KMS-11 (cell line): ENCODE measurements around the gene PMPCA.

ENCODE experiments used
- H2AFZ ChIP-seq: fragments of 200-600 bp; sonication (generic); 2 replicates; pipeline ENCODE4 v1.6.1; 2016; ENCODE audit warnings: antibody characterized with exemption, mixed run types, low read depth
- H3K27ac ChIP-seq: fragments of 200-600 bp; sonication (generic); 2 replicates; pipeline ENCODE4 v1.6.1; 2016; ENCODE audit warnings: mild to moderate bottlenecking, mixed run types
- H3K27me3 ChIP-seq: fragments of 200-600 bp; sonication (generic); 2 replicates; pipeline ENCODE4 v1.6.1; 2017; ENCODE audit warnings: mild to moderate bottlenecking, low read depth, mixed run types, moderate library complexity; ENCODE audit not compliant: insufficient read depth
- H3K36me3 ChIP-seq: fragments of 200-600 bp; sonication (generic); 2 replicates; pipeline ENCODE4 v1.6.1; 2017; ENCODE audit warnings: mild to moderate bottlenecking, mixed run types; ENCODE audit not compliant: insufficient read depth
- H3K4me1 ChIP-seq: fragments of 200-600 bp; sonication (generic); 2 replicates; pipeline ENCODE4 v1.6.1; 2016; ENCODE audit warnings: mild to moderate bottlenecking, low read depth, mixed run types; ENCODE audit not compliant: poor library complexity, severe bottlenecking
- H3K4me2 ChIP-seq: fragments of 200-600 bp; sonication (generic); 2 replicates; pipeline ENCODE4 v1.7.0; 2016; ENCODE audit warnings: mild to moderate bottlenecking, mixed run types
- H3K4me3 ChIP-seq: fragments of 200-600 bp; sonication (generic); IDR thresholded peaks from 2 replicates; pipeline ENCODE4 v1.6.1; 2017; ENCODE audit warnings: low read depth, low read length, mixed read lengths; ENCODE audit not compliant: insufficient read depth
- H3K79me2 ChIP-seq: fragments of 200-600 bp; sonication (generic); 2 replicates; pipeline ENCODE4 v1.6.1; 2016; ENCODE audit warnings: low read depth, mixed run types; ENCODE audit not compliant: insufficient read depth
- H3K9ac ChIP-seq: fragments of 200-600 bp; sonication (generic); 2 replicates; pipeline ENCODE4 v1.6.1; 2016; ENCODE audit warnings: mild to moderate bottlenecking, mixed run types
- H4K20me1 ChIP-seq: fragments of 200-600 bp; sonication (generic); 2 replicates; pipeline ENCODE4 v1.6.1; 2016; ENCODE audit warnings: mild to moderate bottlenecking, mixed run types; ENCODE audit not compliant: insufficient read depth
- CTCF ChIP-seq: fragments of 200-600 bp; sonication (generic); conservative IDR thresholded peaks from 2 replicates; pipeline ENCODE4 v1.6.1; 2017; ENCODE audit warnings: low read depth, mild to moderate bottlenecking, antibody characterized with exemption, low read length, moderate library complexity, mixed read lengths

PMPCA gene

GRCh38 chr9:136410500-136411287 lies at the start of gene PMPCA, which contains the start of gene ENTR1:
TSS of gene PMPCA (plus strand) at chr9:136410658. CDS start at chr9:136410669, 11 bp downstream.
TSS of gene ENTR1 (minus strand) at chr9:136410614. CDS start at chr9:136410397, 217 bp downstream.
- TF ChIP-seq CTCF: no peak

GRCh38 chr9:136361047-136361753 lies 49.3 kb upstream of the PMPCA start:
- no peaks in the 10 kb centered on the region for H4K20me1 ChIP-seq
- H3K4me2 ChIP-seq: no peak overlapping the region
- H3K4me3 ChIP-seq: no peak overlapping the region
- H3K79me2 ChIP-seq: no peaks in the 10 kb centered on the region
- H2AFZ ChIP-seq: no peak overlapping the region
- H3K9ac ChIP-seq: no peak overlapping the region
- no peaks in the 10 kb centered on the region for H3K36me3 ChIP-seq
- no peak for TF ChIP-seq CTCF
- H3K27me3 ChIP-seq: peaks cover 11% of the 10 kb centered on the region; the same call in 1 of the 2 replicates
- no peak overlapping the region for H3K27ac ChIP-seq
- H3K4me1 ChIP-seq: peaks cover 10% of the 10 kb centered on the region

More at GRCh38 chr9:136410500-136411287, at the start of gene PMPCA, which contains the start of gene ENTR1:
- H3K9ac ChIP-seq: peak within 1 kb of the TSS; percentile 93
- H3K79me2 ChIP-seq: peaks cover 52% of the 10 kb centered on the region
- peak within 1 kb of the TSS; percentile 40 for H2AFZ ChIP-seq
- H3K4me1 ChIP-seq: peaks cover 40% of the 10 kb centered on the region
- H3K4me3 ChIP-seq: no peak within 1 kb of the TSS
- H4K20me1 ChIP-seq: peaks cover 4% of the 10 kb centered on the region; the same call in 1 of the 2 replicates
- H3K27ac ChIP-seq: peak within 1 kb of the TSS; percentile 74
- no peaks in the 10 kb centered on the region; the same call in 1 of the 2 replicates for H3K36me3 ChIP-seq
- peak within 1 kb of the TSS; percentile 98 for H3K4me2 ChIP-seq
- H3K27me3 ChIP-seq: no peaks in the 10 kb centered on the region

GRCh38 chr9:136361754-136362449 lies 48.6 kb upstream of the PMPCA start:
- no peak overlapping the region for H2AFZ ChIP-seq
- H3K36me3 ChIP-seq: no peaks in the 10 kb centered on the region
- no peak overlapping the region for H3K27ac ChIP-seq
- no peak overlapping the region for H3K4me2 ChIP-seq
- TF ChIP-seq CTCF: no peak
- H3K9ac ChIP-seq: no peak overlapping the region
- peaks cover 10% of the 10 kb centered on the region for H3K4me1 ChIP-seq
- no peak overlapping the region for H3K4me3 ChIP-seq
- no peaks in the 10 kb centered on the region for H4K20me1 ChIP-seq
- H3K79me2 ChIP-seq: no peaks in the 10 kb centered on the region
- peaks cover 4% of the 10 kb centered on the region; the same call in 1 of the 2 replicates for H3K27me3 ChIP-seq

GRCh38 chr9:136362450-136362784 lies 48.0 kb upstream of the PMPCA start:
- Histone ChIP-seq H3K79me2 (no peaks in the 10 kb centered on the region), H4K20me1 (no peaks in the 10 kb centered on the region), H3K9ac (no peak overlapping the region), H3K27ac (no peak overlapping the region), H3K4me3 (no peak overlapping the region), H2AFZ (no peak overlapping the region), H3K27me3 (no peaks in the 10 kb centered on the region), H3K4me2 (peak overlapping the region; percentile 24; the same call in 1 of the 2 replicates), H3K36me3 (no peaks in the 10 kb centered on the region), H3K4me1 (peaks cover 10% of the 10 kb centered on the region)
- TF ChIP-seq CTCF: no peak
